Fibroblast of mammary gland (primary cell): Measurements from ENCODE around the gene SRPX.
A peak's percentile ranks its signal among the peaks of the same experiment; 100 is the strongest.

Experiments used
- DNase-seq: peaks from one replicate; pipeline ENCODE4 v3.0.0-alpha.2; 2010; ENCODE audit warnings: low read depth
- H3K4me3 ChIP-seq: 2 replicates; pipeline ENCODE4 v1.5.1; 2011; ENCODE audit warnings: low read depth, mild to moderate bottlenecking, low read length, moderate library complexity; ENCODE audit not compliant: control insufficient read depth
- TF ChIP-seq, protein P1 (sequence below): conservative IDR thresholded peaks from 2 replicates; pipeline ENCODE4 v1.5.1; 2011; ENCODE audit warnings: low read depth, low read length, inconsistent platforms; ENCODE audit not compliant: control insufficient read depth, insufficient read depth

SRPX gene

DNA sequence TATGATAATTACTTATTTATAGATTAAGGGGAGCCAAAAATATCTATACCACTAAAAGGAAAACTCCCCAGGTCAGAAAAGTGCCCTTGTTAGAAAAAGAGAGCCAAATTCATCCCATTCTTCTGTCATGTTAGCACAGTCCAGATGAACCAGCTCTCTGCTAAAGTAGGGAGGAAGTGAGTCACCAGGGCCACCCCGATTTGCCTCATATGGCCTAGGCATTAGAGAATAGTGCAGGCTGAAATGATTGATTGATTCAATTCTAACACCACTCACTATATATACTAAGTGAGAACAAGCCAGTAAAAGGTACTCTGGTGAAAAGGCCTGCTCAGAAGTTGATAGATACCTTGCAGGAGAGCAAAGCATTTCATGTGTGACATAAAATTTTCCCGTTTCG is 94.5 kb downstream of the SRPX start:
- TF ChIP-seq, protein P1, sequence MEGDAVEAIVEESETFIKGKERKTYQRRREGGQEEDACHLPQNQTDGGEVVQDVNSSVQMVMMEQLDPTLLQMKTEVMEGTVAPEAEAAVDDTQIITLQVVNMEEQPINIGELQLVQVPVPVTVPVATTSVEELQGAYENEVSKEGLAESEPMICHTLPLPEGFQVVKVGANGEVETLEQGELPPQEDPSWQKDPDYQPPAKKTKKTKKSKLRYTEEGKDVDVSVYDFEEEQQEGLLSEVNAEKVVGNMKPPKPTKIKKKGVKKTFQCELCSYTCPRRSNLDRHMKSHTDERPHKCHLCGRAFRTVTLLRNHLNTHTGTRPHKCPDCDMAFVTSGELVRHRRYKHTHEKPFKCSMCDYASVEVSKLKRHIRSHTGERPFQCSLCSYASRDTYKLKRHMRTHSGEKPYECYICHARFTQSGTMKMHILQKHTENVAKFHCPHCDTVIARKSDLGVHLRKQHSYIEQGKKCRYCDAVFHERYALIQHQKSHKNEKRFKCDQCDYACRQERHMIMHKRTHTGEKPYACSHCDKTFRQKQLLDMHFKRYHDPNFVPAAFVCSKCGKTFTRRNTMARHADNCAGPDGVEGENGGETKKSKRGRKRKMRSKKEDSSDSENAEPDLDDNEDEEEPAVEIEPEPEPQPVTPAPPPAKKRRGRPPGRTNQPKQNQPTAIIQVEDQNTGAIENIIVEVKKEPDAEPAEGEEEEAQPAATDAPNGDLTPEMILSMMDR = no peak
- H3K4me3 ChIP-seq = no peak overlapping the region
- DNase-seq = peak; percentile 12

DNA sequence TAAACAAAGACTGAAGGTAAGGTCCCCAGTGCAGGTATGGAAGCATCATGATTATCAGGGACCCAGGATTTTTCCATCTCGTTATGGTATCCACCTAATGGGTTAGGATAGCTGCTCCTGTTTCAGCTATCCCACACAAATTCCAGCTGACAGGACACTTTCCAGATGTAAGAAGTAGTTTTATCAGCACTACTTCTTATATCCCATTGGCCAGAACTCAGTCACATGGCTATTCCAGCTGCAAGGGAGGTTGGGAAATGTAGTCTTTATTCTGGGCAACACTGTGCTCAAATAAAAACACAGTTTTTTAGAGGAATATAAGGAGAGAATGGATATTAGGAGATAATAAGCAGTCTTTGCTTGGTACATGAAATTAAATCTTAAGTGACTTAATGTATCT is 96.7 kb downstream of the SRPX start:
- TF ChIP-seq, protein P1 = no peak
- DNase-seq = no peak

GRCh38 chrX:38117485-38117884 is 103.2 kb downstream of the SRPX start:
- TF ChIP-seq, protein P1 = no peak
- peak; percentile 80 for DNase-seq

More for the DNA sequence above, 96.7 kb downstream of the SRPX start:
- no peak overlapping the region for H3K4me3 ChIP-seq

GRCh38 chrX:38116706-38117105 is 104.0 kb downstream of the SRPX start:
- DNase-seq = no peak
- no peak overlapping the region for H3K4me3 ChIP-seq
- TF ChIP-seq, protein P1 = no peak

More at GRCh38 chrX:38117485-38117884, 103.2 kb downstream of the SRPX start:
- H3K4me3 ChIP-seq = no peak overlapping the region

DNA sequence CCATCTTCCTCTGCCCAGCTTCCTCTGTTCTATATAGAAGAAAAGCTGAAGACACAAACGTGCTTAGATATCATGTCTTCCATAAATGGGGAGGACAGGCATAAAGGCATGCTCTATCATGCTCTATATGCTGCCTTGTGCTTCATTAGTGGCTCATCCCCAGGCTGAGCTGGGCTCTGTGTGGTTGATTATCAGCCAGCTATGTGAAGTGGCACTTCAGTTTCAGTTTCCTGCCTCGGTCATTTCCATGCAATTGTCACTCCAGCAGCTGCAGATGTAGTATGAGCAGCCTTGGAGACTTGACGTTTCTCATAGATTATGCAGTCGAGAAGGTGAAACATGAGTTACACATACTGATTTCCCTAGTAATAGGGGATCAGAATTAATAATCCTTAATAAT is 108.1 kb downstream of the SRPX start:
- TF ChIP-seq, protein P1 = no peak
- H3K4me3 ChIP-seq = no peak overlapping the region
- DNase-seq = no peak

- DNase-seq = no peak
- no peak overlapping the region for H3K4me3 ChIP-seq
- TF ChIP-seq, protein P1 = no peak
Measured at GRCh38 chrX:38111196-38111595, 109.5 kb downstream of the SRPX start.

DNA sequence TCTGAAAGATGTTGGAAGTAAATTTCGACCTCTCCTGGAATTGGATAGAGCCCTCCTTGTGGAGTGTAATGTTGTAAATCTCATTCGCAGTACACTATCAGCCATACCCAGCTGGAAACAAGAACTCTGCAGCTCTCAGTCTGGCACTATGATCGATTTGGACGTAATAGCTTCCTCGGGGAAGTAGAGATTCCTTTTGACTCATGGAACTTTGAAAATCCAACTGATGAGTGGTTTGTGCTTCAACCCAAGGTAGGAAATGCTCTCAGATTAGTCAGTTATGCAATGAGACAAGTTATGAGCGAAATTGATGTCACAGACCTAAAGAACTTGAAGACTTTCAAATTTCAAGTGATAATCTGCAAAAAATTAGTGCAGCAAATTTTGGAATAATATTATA is 110.4 kb downstream of the SRPX start:
- TF ChIP-seq, protein P1 = no peak
- H3K4me3 ChIP-seq = no peak overlapping the region
- peak; percentile 40 for DNase-seq
